Measurements from ENCODE around the gene WNT10A. TPM values are rescaled to one million over a fixed set of nuclear protein-coding genes. Genes with fewer than 3 reads are reported as not detected.
"Not testable (repeated sequence)": the region's sequence is repeated elsewhere in the genome, so short reads cannot be mapped to it uniquely, and the experiment has no call there.

The WNT10A gene
- total RNA-seq, 2 donors from 2014 or later, result 0.11 to 6.1 TPM

- H3K27ac Mint-ChIP-seq; H3K9me3 Mint-ChIP-seq; H3K36me3 Mint-ChIP-seq; DNase-seq (ENCODE audit: low spot score in 2 of 2); ATAC-seq: not testable (repeated sequence)
These were observed 49.8 kb downstream of the WNT10A start for GRCh38 chr2:218930488-218930887.

- DNase-seq (ENCODE audit: low spot score in 2 of 2); H3K36me3 Mint-ChIP-seq; ATAC-seq; H3K27ac Mint-ChIP-seq; H3K9me3 Mint-ChIP-seq: not testable (repeated sequence)
These were observed 51.1 kb downstream of the WNT10A start for GRCh38 chr2:218931751-218932150.

Other genes with a start within 250 kb of the WNT10A start
- 10 to 100 TPM; 24.8 to 34.6 TPM for gene ZNF142, start 221.2 kb upstream of the WNT10A start, total RNA-seq
- gene BCS1L, start 221.2 kb upstream of the WNT10A start, total RNA-seq, result 10 to 100 TPM; 15.8 to 71.9 TPM
- 10 to 100 TPM; 12.3 to 22.9 TPM for gene RNF25, start 208.8 kb upstream of the WNT10A start, total RNA-seq
- 10 to 100 TPM; 16.5 to 22.5 TPM for gene STK36, start 208.8 kb upstream of the WNT10A start, total RNA-seq
- 10 to 100 TPM; 28.2 to 42.2 TPM for gene TTLL4, start 170.0 kb upstream of the WNT10A start, total RNA-seq
- gene CYP27A1, start 98.7 kb upstream of the WNT10A start, total RNA-seq, result under 1 TPM; 0.16 to 0.18 TPM
- gene PRKAG3, start 49.0 kb upstream of the WNT10A start, total RNA-seq, result not detected
- gene WNT6, start 21.0 kb upstream of the WNT10A start, total RNA-seq, result not detected
- not detected for gene CDK5R2, start 78.8 kb downstream of the WNT10A start, total RNA-seq
- not detected for gene FEV, start 104.3 kb downstream of the WNT10A start, total RNA-seq
- gene CRYBA2, start 112.6 kb downstream of the WNT10A start, total RNA-seq, result not detected
- gene CFAP65, start 160.7 kb downstream of the WNT10A start, total RNA-seq, result not detected
- gene IHH, start 180.1 kb downstream of the WNT10A start, total RNA-seq, result under 1 TPM in 1 of 2 donors, not detected in 1; 0.14 TPM